Tibial nerve (tissue), 4 donors: Measurements from ENCODE around the gene PAN2. TPM values are rescaled to one million over a fixed set of nuclear protein-coding genes. Genes with fewer than 3 reads are reported as not detected.
A peak's percentile ranks its signal among the peaks of the same experiment; 100 is the strongest.

Source experiments
- DNase-seq, 2 donors: peaks; one replicate each; pipeline ENCODE4 v3.0.0-alpha.2; 2019; ENCODE audit warnings: low spot score in 2 of 2
- H3K27ac ChIP-seq, 4 donors: fragments of 200-600 bp; sonication (generic) in 3 of 4; one replicate each; pipeline ENCODE4 v1.5.1; 2017 to 2019; ENCODE audit warnings: mild to moderate bottlenecking in 1 of 4
- H3K27me3 ChIP-seq, 2 donors: fragments of 200-600 bp; sonication (generic) in 1 of 2; one replicate each; pipeline versions ENCODE4 v1.5.1 to v1.6.0; 2017 to 2019
- H3K36me3 ChIP-seq, 3 donors: fragments of 200-600 bp; sonication (generic); one replicate each; pipeline ENCODE4 v1.5.1; 2018 to 2019
- H3K4me1 ChIP-seq, 4 donors: fragments of 200-600 bp; sonication (generic) in 3 of 4; one replicate each; pipeline ENCODE4 v1.5.1; 2017 to 2019
- H3K4me3 ChIP-seq, 4 donors: fragments of 200-600 bp; sonication (generic) in 3 of 4; one replicate each; pipeline ENCODE4 v1.5.1; 2017 to 2019; ENCODE audit warnings: mild to moderate bottlenecking in 1 of 4, moderate library complexity in 1 of 4
- H3K9me3 ChIP-seq, 4 donors: fragments of 200-600 bp; sonication (generic) in 3 of 4; one replicate each; pipeline ENCODE4 v1.5.1; 2017 to 2019
- CTCF ChIP-seq, 5 experiments: fragments of 200-600 bp in 3 of 5; fragments of 450-650 bp in 2 of 5; sonication (generic) in 3 of 5; IDR thresholded peaks; one replicate each; pipeline ENCODE4 v1.5.1; 2016 to 2019; ENCODE audit warnings: antibody characterized with exemption in 5 of 5, mild to moderate bottlenecking in 3 of 5, moderate library complexity in 2 of 5
- EP300 ChIP-seq, 2 donors: sonication (generic); formaldehyde crosslinking; IDR thresholded peaks; one replicate each; pipeline ENCODE4 v1.6.1; 2017; ENCODE audit warnings: antibody characterized with exemption in 2 of 2, mild to moderate bottlenecking in 1 of 2
- POLR2A ChIP-seq, 2 donors: fragments of 450-650 bp; IDR thresholded peaks; one replicate each; pipeline ENCODE4 v1.6.1; 2017; ENCODE audit warnings: antibody characterized with exemption in 2 of 2, mild to moderate bottlenecking in 2 of 2, moderate library complexity in 2 of 2
- WGBS, 2 donors: methylation state at CpG; one replicate each; pipeline ENCODE4 v1.1.5; 2018; 5-methylcytosine and 5-hydroxymethylcytosine counted together
- total RNA-seq, 4 donors: library from RNA; depleted of rRNA; stranded (reverse); fragments of >200 nt; gene quantifications; one replicate each; pipeline ENCODE4 v1.1.0, GENCODE V29; 2016

The PAN2 gene
- total RNA-seq, 4 donors from 2014 or later: 50.1 to 69.8 (median 63.5) TPM

DNA sequence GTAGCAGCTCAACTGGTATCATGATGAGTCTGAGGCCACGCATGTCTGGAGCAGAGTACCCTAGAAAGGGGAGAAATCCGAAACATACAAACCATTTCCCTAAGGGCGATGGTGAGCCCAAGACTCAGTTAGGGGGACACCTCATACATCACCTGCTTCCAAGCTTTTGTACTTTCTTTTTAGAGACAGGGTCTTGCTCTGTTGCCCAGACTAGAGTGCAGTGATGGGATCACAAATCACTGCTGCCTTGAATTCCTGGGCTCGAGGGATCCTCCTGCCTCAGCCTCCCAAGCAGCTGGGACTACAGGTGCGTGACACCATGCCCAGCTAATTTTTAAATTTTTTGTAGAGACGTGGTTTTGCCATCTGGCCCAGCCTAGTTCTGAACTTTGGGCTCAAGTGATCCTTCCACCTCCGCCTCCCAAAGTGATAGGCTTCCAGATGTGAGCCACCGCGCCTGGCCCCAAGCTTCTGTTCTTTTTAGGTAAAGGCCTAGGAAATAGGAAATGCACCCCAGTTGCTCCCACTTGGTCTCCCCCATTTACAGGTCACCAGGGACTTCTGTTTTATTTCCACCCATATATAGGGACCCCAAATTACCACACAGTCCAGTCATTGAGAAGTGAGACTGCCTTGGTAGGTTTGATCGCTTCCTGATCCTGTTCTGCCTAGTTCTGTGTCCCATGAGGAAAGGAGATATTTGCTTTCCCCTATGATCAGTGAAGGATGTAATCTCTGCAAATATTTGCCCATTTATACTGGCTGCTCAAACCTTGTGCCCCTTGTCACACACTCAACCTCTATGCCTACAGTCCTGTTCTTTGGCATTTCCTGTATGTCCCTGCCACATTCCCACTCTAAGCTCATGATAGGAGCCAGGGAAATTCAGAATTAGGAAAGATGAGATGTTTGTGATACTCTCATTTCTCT is 28.6 kb upstream of the PAN2 start, which contains the start of gene APOF:
TSS of gene APOF (minus strand) at position 728 of the 930 bp plus-strand sequence. CDS start at position 616, 112 bp downstream.
- TF ChIP-seq POLR2A (IDR thresholded peaks at IDR 0.05) (no peak), EP300 (IDR thresholded peaks at IDR 0.05) (no peak), CTCF (IDR thresholded peaks at IDR 0.05) (no peak)
- Histone ChIP-seq H3K27me3 (no peaks in the 10 kb centered on the region), H3K36me3 (no peaks in the 10 kb centered on the region), H3K4me1 (peaks cover 0 to 25% (median 17%) of the 10 kb centered on the region in 4 donors), H3K4me3 (no peak within 1 kb of the TSS), H3K27ac (no peak within 1 kb of the TSS), H3K9me3 (no peaks in the 10 kb centered on the region)
- 89 to 91% methylated on average over 10 of the region's 10 CpGs for WGBS, 2 donors
- no peak for DNase-seq

DNA sequence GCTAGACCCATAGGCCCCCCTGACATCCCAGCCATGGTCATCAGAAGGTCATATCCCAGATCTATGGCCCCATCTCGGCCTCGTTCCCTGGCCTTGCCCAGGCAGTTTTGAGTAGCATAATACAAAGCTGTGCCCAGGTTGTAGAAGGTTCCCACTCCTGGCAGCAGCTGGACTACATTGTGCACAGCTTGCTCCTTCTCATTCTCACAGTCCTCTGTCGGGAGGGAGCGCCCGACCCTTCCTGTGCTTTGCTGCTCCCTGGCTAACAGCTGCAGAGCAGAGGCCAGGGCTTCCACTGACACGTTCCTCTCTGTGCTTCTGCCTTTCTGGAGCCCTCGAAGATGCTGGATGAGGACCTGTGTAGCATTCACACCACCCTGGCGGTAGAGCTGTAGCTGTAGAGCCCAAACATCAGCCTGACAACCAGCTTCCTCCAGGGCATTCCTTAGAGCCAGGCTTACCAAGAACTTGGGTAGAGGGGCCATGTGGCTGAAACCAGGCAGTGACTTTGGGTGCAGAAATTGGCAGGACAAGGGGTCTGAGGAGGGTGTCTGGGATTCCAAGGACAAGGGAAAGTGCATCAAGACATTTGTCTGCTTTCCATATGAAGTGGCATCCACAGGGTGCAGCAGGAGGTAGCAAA is 27.8 kb upstream of the PAN2 start:
- H3K27ac ChIP-seq: no peak overlapping the region
- no peak for TF ChIP-seq POLR2A (IDR thresholded peaks at IDR 0.05)
- no peak for TF ChIP-seq CTCF (IDR thresholded peaks at IDR 0.05)
- TF ChIP-seq EP300 (IDR thresholded peaks at IDR 0.05): no peak
- 79 to 83% methylated on average over 8 of the region's 8 CpGs for WGBS, 2 donors
- no peaks in the 10 kb centered on the region for H3K9me3 ChIP-seq
- no peak overlapping the region for H3K4me3 ChIP-seq
- H3K27me3 ChIP-seq: no peaks in the 10 kb centered on the region
- DNase-seq: no peak
- peaks cover 0 to 29% (median 21%) of the 10 kb centered on the region in 4 donors for H3K4me1 ChIP-seq
- H3K36me3 ChIP-seq: peaks cover 0 to under 1% (median 0%) of the 10 kb centered on the region in 3 donors

DNA sequence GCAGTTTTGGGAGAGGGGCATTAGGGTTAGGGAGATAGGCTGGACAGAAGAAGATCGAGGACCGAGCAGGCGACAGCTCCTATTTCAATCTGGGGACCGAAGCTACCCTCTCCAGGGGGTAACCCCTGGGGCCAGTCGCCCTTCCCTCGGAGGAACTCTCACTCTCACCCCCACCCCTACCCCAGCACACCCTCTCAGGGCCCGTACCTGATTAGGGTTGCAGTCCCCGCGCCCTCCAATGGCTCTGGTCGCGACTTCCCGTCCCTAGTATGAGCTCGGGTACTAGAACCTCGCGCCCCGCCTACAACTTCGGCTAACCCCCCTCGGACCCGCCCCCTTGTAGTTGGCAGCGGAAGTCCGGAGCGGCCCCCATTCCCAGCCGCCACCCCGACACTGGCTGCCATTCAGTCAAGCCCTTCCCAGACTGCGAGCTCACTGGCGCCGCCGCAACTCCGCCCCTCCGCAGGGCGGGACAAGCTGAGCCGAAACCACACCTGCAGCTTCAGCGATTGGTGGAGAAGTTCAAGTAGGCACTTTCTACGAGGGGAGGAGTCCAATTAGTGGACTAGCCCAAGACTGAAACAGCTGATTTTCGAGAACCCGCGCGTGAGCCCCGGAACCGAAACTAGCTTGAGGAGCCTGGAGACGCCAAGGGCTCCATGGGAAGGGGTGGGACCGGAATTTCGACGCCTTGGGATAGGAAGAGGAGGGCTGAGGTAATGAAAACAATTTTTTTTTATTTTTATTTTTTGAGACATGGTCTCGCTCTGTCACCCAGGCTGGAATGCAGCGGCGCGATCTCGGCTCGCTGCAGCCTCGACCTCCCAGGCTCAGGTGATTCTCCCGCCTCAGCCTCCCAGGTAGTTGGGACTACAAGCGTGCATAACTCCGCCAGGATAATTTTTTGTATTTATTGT is 26.3 kb upstream of the PAN2 start, which contains the start of gene STAT2:
TSS of gene STAT2 (minus strand) at position 257 of the 917 bp plus-strand sequence. CDS start 3,536 bp downstream, outside the sequence.
- H3K27ac ChIP-seq: peak within 1 kb of the TSS; percentile 89 to 95 (median 94)
- WGBS, 2 donors: 1% methylated on average over 44 to 48 of the region's 54 CpGs
- peak within 1 kb of the TSS; percentile 67 to 78 (median 72) for H3K4me3 ChIP-seq
- no peaks in the 10 kb centered on the region for H3K27me3 ChIP-seq
- TF ChIP-seq EP300 (IDR thresholded peaks at IDR 0.05): peak; percentile 94 to 97
- TF ChIP-seq CTCF (IDR thresholded peaks at IDR 0.05): peak in 4 of 5 experiments; percentile 5 to 25 (median 8)
- TF ChIP-seq POLR2A (IDR thresholded peaks at IDR 0.05): peak; percentile 54 to 75
- H3K9me3 ChIP-seq: no peaks in the 10 kb centered on the region
- peaks cover 0 to 29% (median 21%) of the 10 kb centered on the region in 4 donors for H3K4me1 ChIP-seq
- DNase-seq: peak; percentile 96 to 98
- peaks cover under 1 to 16% (median 8%) of the 10 kb centered on the region in 3 donors for H3K36me3 ChIP-seq

GRCh38 chr12:56358836-56359532 is 25.2 kb upstream of the PAN2 start:
- peak overlapping the region; percentile 84 to 95 (median 88) for H3K27ac ChIP-seq
- TF ChIP-seq EP300 (IDR thresholded peaks at IDR 0.05) (peak; percentile 65 to 81), POLR2A (IDR thresholded peaks at IDR 0.05) (peak; percentile 4 to 46), CTCF (IDR thresholded peaks at IDR 0.05) (no peak)
- no peaks in the 10 kb centered on the region for H3K27me3 ChIP-seq
- H3K4me3 ChIP-seq: peak overlapping the region; percentile 67 to 78 (median 72)
- no peaks in the 10 kb centered on the region for H3K9me3 ChIP-seq
- H3K4me1 ChIP-seq: peaks cover 0 to 29% (median 21%) of the 10 kb centered on the region in 4 donors
- peak in 1 of 2 donors; percentile 40 for DNase-seq
- H3K36me3 ChIP-seq: peaks cover 7 to 27% (median 19%) of the 10 kb centered on the region in 3 donors
- WGBS, 2 donors: 0% methylated on average over 1 of the region's 1 CpG
